K562 (cell line): ENCODE data around the gene LARP6. TPM values are rescaled to one million over a fixed set of nuclear protein-coding genes. Genes with fewer than 3 reads are reported as not detected.

Source experiments
- ADNP ChIP-seq: fragments of 200-800 bp; sonication (Bioruptor generic); IDR thresholded peaks from 2 replicates; pipeline ENCODE4 v1.6.1; 2016; ENCODE audit warnings: missing genetic modification characterization, missing compliant biosample characterization
- ARNT ChIP-seq, 2 experiments: fragments of 450-650 bp; IDR thresholded peaks; 2 replicates each; pipeline ENCODE4 v1.6.1; 2016; ENCODE audit warnings: mild to moderate bottlenecking in 1 of 2
- CREB1 ChIP-seq, 2 experiments: sonication (generic) in 1 of 2; formaldehyde crosslinking in 1 of 2; IDR thresholded peaks; 2 replicates each; pipeline versions ENCODE4 v1.6.1 to v1.8.0; 2012 to 2022; ENCODE audit warnings: inconsistent platforms in 1 of 2, mild to moderate bottlenecking in 1 of 2, missing genetic modification reagents in 1 of 2, moderate library complexity in 1 of 2
- DNMT1 ChIP-seq: fragments of 450-650 bp; IDR thresholded peaks from 2 replicates; pipeline ENCODE4 v1.6.1; 2016; ENCODE audit warnings: antibody characterized with exemption, mild to moderate bottlenecking
- GABPB2 ChIP-seq: fragments of 250-450 bp; sonication (Bioruptor Pico); conservative IDR thresholded peaks from 2 replicates; pipeline ENCODE4 v1.5.1; 2021; ENCODE audit warnings: mild to moderate bottlenecking
- NFE2 ChIP-seq: IDR thresholded peaks from 2 replicates; pipeline ENCODE4 v1.6.1; 2014; ENCODE audit warnings: antibody characterized with exemption, low read depth
- SMAD1 ChIP-seq: fragments of 150-350 bp; IDR thresholded peaks from 2 replicates; pipeline ENCODE4 v1.6.1; 2014; ENCODE audit warnings: low read length, low read depth; ENCODE audit not compliant: partially characterized antibody
- TBL1XR1 ChIP-seq, 2 experiments: IDR thresholded peaks; 2 replicates each; pipeline ENCODE4 v1.6.1; 2012; ENCODE audit warnings: improper control_type of control experiment in 2 of 2, low read length in 2 of 2, mild to moderate bottlenecking in 1 of 2
- ZKSCAN3 ChIP-seq: fragments of 250-450 bp; sonication (Bioruptor Pico); IDR thresholded peaks from 2 replicates; pipeline ENCODE4 v1.4.0; 2020
- ZNF444 ChIP-seq: fragments of 250-450 bp; sonication (Bioruptor Pico); IDR thresholded peaks from 2 replicates; pipeline ENCODE4 v1.4.0; 2020; ENCODE audit warnings: mild to moderate bottlenecking, moderate library complexity
- polyA plus RNA-seq, 8 experiments: library from polyadenylated mRNA; depleted of rRNA in 4 of 8; stranded (reverse) in 5 of 8; unstranded in 3 of 8; fragments of >200 nt; fragmentation: Nextera tagmentation in 2 of 8; fragmentation: Illumina TruSeq in 1 of 8; extraction: Ambion mirVana in 2 of 8; extraction: Trizol in 1 of 8; gene quantifications; 2 replicates each; pipeline versions ENCODE4 v1.2.1 to v1.2.3, GENCODE V29; 2011 to 2014; ENCODE audit warnings: inconsistent platforms in 1 of 8, missing spikeins in 1 of 8
- total RNA-seq, 7 experiments: library from RNA; depleted of rRNA in 6 of 7; stranded (reverse); fragments of >200 nt in 6 of 7; fragmentation: Illumina TruSeq in 2 of 7; extraction: Trizol in 2 of 7; gene quantifications; 2 replicates each; pipeline versions ENCODE4 v1.2.1 to v1.2.3, GENCODE V29; 2011 to 2021; ENCODE audit warnings: low replicate concordance in 1 of 7
- TF ChIP-seq, protein P1 (sequence below): fragments of 250-450 bp; sonication (Bioruptor Pico); IDR thresholded peaks from 2 replicates; pipeline ENCODE4 v1.5.0; 2021
- TF ChIP-seq, protein P2 (sequence below): sonication (generic); formaldehyde crosslinking; IDR thresholded peaks from 2 replicates; pipeline ENCODE4 v1.8.0; 2022; ENCODE audit warnings: missing genetic modification reagents, mild to moderate bottlenecking, moderate library complexity, borderline replicate concordance

The LARP6 gene
- total and polyA plus RNA-seq, 9 of the 15 experiments (the other 6 are each of a cell fraction or from before 2014, with no cell fraction given), result not detected

- TF ChIP-seq, protein P1, sequence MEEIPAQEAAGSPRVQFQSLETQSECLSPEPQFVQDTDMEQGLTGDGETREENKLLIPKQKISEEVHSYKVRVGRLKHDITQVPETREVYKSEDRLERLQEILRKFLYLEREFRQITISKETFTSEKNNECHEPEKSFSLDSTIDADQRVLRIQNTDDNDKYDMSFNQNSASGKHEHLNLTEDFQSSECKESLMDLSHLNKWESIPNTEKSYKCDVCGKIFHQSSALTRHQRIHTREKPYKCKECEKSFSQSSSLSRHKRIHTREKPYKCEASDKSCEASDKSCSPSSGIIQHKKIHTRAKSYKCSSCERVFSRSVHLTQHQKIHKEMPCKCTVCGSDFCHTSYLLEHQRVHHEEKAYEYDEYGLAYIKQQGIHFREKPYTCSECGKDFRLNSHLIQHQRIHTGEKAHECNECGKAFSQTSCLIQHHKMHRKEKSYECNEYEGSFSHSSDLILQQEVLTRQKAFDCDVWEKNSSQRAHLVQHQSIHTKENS, result no peak
- TF ChIP-seq DNMT1 (no peak), GABPB2 (CRISPR knock-in tag) (no peak), TBL1XR1 (IDR thresholded peaks at IDR 0.05; ENCODE audit: low read length in 2 of 2) (no peak), SMAD1 (no peak), ZKSCAN3 (CRISPR knock-in tag) (no peak), ADNP (no peak), CREB1 (IDR thresholded peaks at IDR 0.05) (no peak), CREB1 (CRISPR knock-in tag; IDR thresholded peaks at IDR 0.05) (no peak), ARNT (IDR thresholded peaks at IDR 0.05) (no peak), NFE2 (no peak), ZNF444 (CRISPR knock-in tag) (no peak)
- TF ChIP-seq, protein P2, sequence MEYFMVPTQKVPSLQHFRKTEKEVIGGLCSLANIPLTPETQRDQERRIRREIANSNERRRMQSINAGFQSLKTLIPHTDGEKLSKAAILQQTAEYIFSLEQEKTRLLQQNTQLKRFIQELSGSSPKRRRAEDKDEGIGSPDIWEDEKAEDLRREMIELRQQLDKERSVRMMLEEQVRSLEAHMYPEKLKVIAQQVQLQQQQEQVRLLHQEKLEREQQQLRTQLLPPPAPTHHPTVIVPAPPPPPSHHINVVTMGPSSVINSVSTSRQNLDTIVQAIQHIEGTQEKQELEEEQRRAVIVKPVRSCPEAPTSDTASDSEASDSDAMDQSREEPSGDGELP (CRISPR knock-in tag), result no peak
Measured at GRCh38 chr15:70876011-70876410, 22.1 kb upstream of the LARP6 start (continued).
